Rectal smooth muscle tissue (tissue), 1 donor: Measurements from ENCODE around the gene OPCML.

Source experiments
- H3K27ac ChIP-seq: one replicate; pipeline ENCODE4 v1.7.0; 2013; ENCODE audit warnings: low read depth, low read length, inconsistent platforms
- H3K27me3 ChIP-seq: one replicate; pipeline ENCODE4 v1.7.0; 2013; ENCODE audit warnings: low read length; ENCODE audit not compliant: control insufficient read depth, insufficient read depth
- H3K36me3 ChIP-seq: one replicate; pipeline ENCODE4 v1.7.0; 2013; ENCODE audit warnings: low read length; ENCODE audit not compliant: control insufficient read depth, insufficient read depth
- H3K4me1 ChIP-seq: one replicate; pipeline ENCODE4 v1.7.0; 2013; ENCODE audit warnings: low read length; ENCODE audit not compliant: control insufficient read depth, insufficient read depth
- H3K4me3 ChIP-seq: one replicate; pipeline ENCODE4 v1.7.0; 2013; ENCODE audit warnings: low read length
- H3K9ac ChIP-seq: one replicate; pipeline ENCODE4 v1.7.0; 2013; ENCODE audit warnings: low read length

The OPCML gene

GRCh38 chr11:133224271-133224670, 308.0 kb downstream of the OPCML start:
- H3K9ac ChIP-seq, result no peak overlapping the region
- H3K36me3 ChIP-seq, result no peaks in the 10 kb centered on the region
- no peaks in the 10 kb centered on the region for H3K27me3 ChIP-seq
- no peak overlapping the region for H3K4me3 ChIP-seq
- no peak overlapping the region for H3K27ac ChIP-seq
- H3K4me1 ChIP-seq, result peaks cover 4% of the 10 kb centered on the region

DNA sequence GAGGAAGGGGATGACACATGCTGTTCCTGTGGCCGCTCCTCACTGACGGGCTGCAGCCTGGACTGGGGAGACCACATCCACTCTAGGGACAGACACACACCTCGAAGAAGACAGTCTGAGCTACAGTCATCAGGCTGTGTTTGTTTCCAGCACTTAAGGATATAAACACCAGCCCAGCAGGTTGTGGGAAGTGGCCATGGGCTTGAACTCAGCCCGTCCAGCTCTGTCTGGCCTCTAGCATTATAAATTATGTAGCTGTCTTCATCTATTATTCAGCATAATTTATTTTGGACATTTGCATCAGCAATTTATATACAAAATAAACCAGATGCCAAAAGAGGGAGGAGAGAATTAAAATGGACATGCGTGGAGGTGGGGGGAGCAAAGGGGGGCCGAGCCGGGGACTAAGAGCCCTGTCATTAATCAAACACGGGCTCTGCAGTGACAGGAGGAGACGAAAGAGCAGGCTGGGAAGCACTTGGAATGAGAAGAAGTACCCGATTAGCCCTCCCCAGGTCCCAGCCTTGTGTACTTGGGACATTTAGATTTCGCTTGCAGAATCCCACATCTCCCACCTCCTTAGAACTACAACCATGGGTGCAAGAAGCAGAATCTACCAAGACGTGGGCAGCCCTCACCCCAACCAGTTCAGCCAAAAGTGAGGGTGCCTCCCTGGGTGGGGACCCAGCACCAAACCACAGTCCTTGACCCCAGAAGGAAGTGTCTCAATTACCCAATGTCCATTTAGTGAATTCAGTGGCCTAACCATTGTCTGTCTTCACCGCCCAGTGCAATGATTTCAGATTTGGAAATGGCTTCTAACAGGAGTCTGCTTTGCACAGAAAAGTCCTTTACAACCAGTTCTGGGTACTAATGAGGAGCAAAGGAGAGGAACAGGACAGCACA, 309.6 kb downstream of the OPCML start:
- Histone ChIP-seq H3K27ac (no peak overlapping the region), H3K9ac (no peak overlapping the region), H3K36me3 (no peaks in the 10 kb centered on the region), H3K4me3 (no peak overlapping the region), H3K4me1 (no peaks in the 10 kb centered on the region), H3K27me3 (no peaks in the 10 kb centered on the region)

DNA sequence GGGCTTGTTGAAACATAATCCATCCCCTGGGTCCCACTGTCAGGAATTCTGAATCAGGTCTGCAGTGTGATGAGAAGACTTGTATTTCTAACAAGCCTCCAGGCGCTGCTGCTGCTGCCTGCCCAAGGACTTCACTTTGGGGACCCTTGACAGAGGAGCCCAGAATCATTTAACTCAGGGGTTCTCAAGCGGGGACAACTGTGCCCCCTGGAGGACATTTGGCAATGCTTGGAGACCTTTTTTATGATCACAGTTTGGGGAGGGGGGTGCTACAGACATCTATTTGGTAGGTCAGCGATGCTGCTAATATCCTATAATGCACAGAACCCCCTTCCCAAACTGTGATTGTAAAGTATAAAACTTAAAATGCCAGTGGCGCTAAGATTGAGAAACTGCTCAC, 312.8 kb downstream of the OPCML start:
- H3K4me3 ChIP-seq, result no peak overlapping the region
- H3K27ac ChIP-seq, result no peak overlapping the region
- H3K4me1 ChIP-seq, result no peaks in the 10 kb centered on the region
- no peak overlapping the region for H3K9ac ChIP-seq
- H3K27me3 ChIP-seq, result no peaks in the 10 kb centered on the region
- H3K36me3 ChIP-seq, result no peaks in the 10 kb centered on the region

DNA sequence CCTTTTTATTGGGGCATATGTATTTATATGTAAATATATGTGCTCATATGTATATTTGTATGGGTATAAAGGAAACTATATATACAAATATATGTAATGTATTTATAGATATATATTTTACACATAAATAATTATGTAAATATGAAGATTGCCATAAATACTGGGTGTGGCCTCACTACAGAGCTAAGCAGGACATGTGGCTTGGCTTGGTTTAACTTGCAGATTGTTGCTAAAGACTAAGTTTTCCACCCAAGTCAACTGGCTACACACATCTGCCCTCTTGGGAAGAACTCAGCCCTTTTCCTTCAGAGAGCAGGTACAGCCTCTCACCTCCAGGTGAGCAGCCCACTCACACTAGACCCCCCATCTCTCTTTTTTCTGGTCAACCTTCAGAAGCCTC, 315.5 kb downstream of the OPCML start:
- Histone ChIP-seq H3K36me3 (no peaks in the 10 kb centered on the region), H3K27me3 (no peaks in the 10 kb centered on the region), H3K9ac (no peak overlapping the region), H3K4me1 (no peaks in the 10 kb centered on the region), H3K4me3 (no peak overlapping the region), H3K27ac (no peak overlapping the region)

DNA sequence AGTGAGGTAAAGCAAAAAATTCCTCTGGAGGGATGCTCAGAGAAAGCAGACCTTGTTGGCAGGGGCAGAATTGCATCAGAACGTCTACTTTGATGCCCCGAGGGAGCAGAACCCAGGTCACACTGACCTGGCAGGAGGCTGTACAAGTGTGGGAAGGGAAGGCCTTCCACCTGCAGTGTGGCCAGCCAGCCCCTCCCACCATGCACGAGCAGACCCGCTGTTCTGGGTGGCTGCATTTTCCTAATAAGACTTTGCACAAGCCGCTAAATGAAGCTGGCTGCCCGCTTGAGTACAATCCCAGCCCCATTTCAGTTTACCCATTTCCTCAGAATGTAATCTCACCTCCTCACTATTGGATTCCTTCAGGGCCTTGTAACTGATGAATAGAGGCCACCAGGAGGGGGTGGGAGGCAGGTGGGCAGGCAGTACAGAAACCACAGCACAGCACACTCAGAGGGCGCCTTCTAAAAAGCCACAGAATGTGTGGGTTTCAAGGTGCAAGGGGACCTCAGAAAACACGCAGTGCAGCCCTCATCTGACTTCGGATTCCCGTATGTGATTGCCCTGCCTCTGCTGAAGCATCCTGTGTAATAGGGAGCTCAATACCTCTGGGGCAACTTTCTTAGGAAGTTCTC, 316.6 kb downstream of the OPCML start:
- no peak overlapping the region for H3K27ac ChIP-seq
- H3K36me3 ChIP-seq, result no peaks in the 10 kb centered on the region
- no peaks in the 10 kb centered on the region for H3K4me1 ChIP-seq
- no peak overlapping the region for H3K4me3 ChIP-seq
- no peak overlapping the region for H3K9ac ChIP-seq
- H3K27me3 ChIP-seq, result no peaks in the 10 kb centered on the region

DNA sequence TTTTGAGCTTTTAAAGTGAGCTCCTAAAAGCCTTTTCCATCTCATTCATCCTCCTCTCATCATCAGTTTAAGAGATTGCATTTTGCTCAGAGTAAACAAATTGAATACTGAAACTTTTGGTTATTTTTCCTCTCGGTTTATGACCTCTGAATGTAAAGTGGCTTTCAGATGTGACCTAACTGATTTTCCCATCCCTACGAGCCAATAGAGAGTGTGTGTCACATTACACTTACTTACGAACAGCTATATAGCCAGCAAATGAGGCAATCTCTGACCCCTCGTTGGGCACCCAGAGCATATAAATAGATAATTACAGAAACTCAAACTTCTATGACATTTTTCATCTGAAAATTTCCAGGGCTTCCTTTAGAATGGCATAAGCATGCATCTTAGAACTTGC, 317.7 kb downstream of the OPCML start:
- no peaks in the 10 kb centered on the region for H3K27me3 ChIP-seq
- H3K36me3 ChIP-seq, result no peaks in the 10 kb centered on the region
- H3K4me3 ChIP-seq, result no peak overlapping the region
- H3K9ac ChIP-seq, result no peak overlapping the region
- no peak overlapping the region for H3K27ac ChIP-seq
- no peaks in the 10 kb centered on the region for H3K4me1 ChIP-seq

DNA sequence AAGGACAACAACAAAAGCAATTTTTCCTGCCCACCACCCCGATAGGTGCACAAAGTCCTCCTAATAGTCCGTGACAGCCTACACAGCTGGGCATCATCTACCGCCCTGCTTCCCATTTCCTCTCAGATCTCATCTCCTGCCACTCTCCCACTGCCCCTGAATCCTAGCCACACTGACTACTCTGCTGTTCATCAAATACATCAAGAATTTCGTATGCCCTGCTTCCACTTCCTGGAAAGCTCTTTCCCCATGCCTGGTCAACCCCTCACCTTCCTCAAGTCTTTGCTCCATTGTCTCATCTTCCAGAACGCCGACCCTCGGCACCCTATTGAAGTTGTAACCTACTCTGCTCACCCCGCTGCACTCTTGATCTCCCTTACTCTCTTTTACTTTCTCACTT, 320.1 kb downstream of the OPCML start:
- no peaks in the 10 kb centered on the region for H3K36me3 ChIP-seq
- H3K4me1 ChIP-seq, result no peaks in the 10 kb centered on the region
- H3K27me3 ChIP-seq, result no peaks in the 10 kb centered on the region
- no peak overlapping the region for H3K4me3 ChIP-seq
- H3K27ac ChIP-seq, result no peak overlapping the region
- no peak overlapping the region for H3K9ac ChIP-seq

GRCh38 chr11:133207995-133208394, 324.3 kb downstream of the OPCML start:
- no peak overlapping the region for H3K4me3 ChIP-seq
- H3K36me3 ChIP-seq, result no peaks in the 10 kb centered on the region
- H3K4me1 ChIP-seq, result no peaks in the 10 kb centered on the region
- no peak overlapping the region for H3K9ac ChIP-seq
- no peak overlapping the region for H3K27ac ChIP-seq
- H3K27me3 ChIP-seq, result no peaks in the 10 kb centered on the region

- no peaks in the 10 kb centered on the region for H3K27me3 ChIP-seq
- H3K9ac ChIP-seq, result no peak overlapping the region
- no peak overlapping the region for H3K4me3 ChIP-seq
- no peaks in the 10 kb centered on the region for H3K4me1 ChIP-seq
- H3K27ac ChIP-seq, result no peak overlapping the region
- H3K36me3 ChIP-seq, result no peaks in the 10 kb centered on the region
Observed at GRCh38 chr11:133206313-133207005, 325.8 kb downstream of the OPCML start.

DNA sequence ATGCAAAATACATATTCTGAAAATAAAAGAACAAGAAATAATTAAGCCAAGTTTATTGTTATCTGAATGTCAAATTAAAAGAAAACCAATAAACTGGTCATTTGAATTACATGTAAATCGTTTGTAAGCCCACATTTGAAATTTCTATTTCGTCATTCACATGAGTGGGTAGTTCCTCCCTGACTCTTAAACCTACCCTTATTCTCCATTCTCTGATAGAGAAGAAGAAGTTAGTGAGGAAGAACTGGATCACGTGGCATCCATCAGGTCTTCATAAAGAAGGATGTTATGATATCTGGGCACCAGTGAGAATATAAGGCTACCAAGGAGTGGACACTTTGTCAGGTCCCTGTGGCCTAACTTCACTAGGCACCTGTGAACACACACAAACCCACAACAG, 328.1 kb downstream of the OPCML start:
- no peak overlapping the region for H3K4me3 ChIP-seq
- H3K9ac ChIP-seq, result no peak overlapping the region
- H3K27me3 ChIP-seq, result no peaks in the 10 kb centered on the region
- H3K27ac ChIP-seq, result no peak overlapping the region
- H3K4me1 ChIP-seq, result no peaks in the 10 kb centered on the region
- H3K36me3 ChIP-seq, result no peaks in the 10 kb centered on the region

DNA sequence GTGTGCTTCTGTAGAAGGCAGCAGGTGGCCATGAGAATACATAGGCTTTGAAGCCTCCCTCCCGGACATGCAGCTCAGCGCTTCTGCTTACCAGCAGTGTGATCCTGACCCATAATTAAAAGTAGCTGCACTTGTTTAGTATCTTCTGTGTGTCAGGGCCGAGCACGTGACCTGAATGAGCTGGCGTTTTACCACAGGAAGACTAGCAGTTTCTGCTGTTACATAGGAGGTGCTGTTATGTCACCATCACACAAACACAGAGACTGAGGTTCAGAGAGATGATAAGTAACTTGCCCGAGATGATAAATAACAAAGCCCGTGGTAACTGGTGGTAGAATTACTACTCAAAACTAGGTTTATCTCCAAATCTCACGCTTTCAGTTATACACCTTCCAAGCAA, 329.5 kb downstream of the OPCML start:
- H3K9ac ChIP-seq, result no peak overlapping the region
- no peak overlapping the region for H3K27ac ChIP-seq
- no peak overlapping the region for H3K4me3 ChIP-seq
- H3K36me3 ChIP-seq, result no peaks in the 10 kb centered on the region
- no peaks in the 10 kb centered on the region for H3K27me3 ChIP-seq
- H3K4me1 ChIP-seq, result no peaks in the 10 kb centered on the region

- no peaks in the 10 kb centered on the region for H3K27me3 ChIP-seq
- H3K4me1 ChIP-seq, result no peaks in the 10 kb centered on the region
- no peak overlapping the region for H3K27ac ChIP-seq
- no peak overlapping the region for H3K4me3 ChIP-seq
- no peak overlapping the region for H3K9ac ChIP-seq
- H3K36me3 ChIP-seq, result no peaks in the 10 kb centered on the region
Observed at GRCh38 chr11:133198438-133198837, 333.9 kb downstream of the OPCML start.
